GM12892 (cell line): ENCODE data around the gene UBTD2.

Experiments used
- DNase-seq: peaks from one replicate; pipeline ENCODE4 v3.0.0; 2011; ENCODE audit not compliant: insufficient read length
- FAIRE-seq: peaks from 2 replicates; lab custom pipeline; 2011; peaks lifted over from hg19 to GRCh38; lab: Jason Lieb, UNC
- POLR2A ChIP-seq: IDR thresholded peaks from 2 replicates; pipeline ENCODE4 v1.6.1; 2011; ENCODE audit warnings: low read depth, low read length, control low read depth
- POLR2AphosphoS5 ChIP-seq: IDR thresholded peaks from 2 replicates; pipeline ENCODE4 v1.6.1; 2011; ENCODE audit warnings: low read depth, low read length, control low read depth
- TAF1 ChIP-seq: IDR thresholded peaks from 2 replicates; pipeline ENCODE4 v1.6.1; 2011; ENCODE audit warnings: low read depth, mild to moderate bottlenecking, control low read depth, low read length, borderline replicate concordance

Gene UBTD2

DNA sequence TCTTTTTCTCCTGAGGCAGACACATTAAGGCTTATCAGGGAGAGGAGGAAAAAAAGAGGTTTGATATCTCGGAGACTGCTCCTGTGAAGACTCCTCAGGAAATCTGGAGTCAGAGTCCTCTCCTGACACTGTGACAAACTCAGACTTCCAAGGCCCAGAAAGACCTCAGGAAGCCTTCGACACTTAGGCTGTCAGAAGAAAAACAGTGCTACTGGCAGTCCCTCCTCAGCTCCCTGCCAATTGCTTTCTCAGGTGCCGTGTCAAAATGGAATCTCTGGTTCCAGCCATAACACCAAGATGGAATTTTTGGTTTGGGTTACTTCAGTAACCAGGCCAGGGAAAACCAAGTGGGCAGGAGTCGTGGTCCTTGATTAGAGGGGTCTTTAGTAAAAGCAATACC lies 99.7 kb downstream of the UBTD2 start:
- DNase-seq (no peak), FAIRE-seq (no peak)
- TF ChIP-seq POLR2AphosphoS5 (no peak), TAF1 (no peak)

- no peak for TF ChIP-seq TAF1
- no peak for TF ChIP-seq POLR2AphosphoS5
- TF ChIP-seq POLR2A = no peak
- FAIRE-seq (no peak), DNase-seq (no peak)
Observed at GRCh38 chr5:172182291-172182690, 101.3 kb downstream of the UBTD2 start.

DNA sequence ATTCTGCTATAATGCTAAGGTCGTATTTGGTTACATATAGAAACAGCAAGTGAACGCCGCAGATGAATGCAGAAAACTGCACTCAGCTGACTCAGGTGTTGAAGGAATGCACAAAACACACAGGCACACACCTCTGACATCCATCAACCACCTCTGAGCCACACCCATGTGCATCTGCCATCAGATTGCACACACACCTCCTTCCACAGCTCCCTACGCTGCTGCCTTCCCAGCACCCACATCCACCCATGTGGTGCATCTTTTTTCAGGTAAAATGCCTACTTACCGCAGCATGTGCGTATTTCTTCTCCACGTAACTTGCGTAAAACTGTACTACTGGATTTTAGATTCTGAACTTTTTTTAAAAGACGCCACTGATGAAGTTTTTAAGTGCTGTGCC lies 102.6 kb downstream of the UBTD2 start:
- TF ChIP-seq POLR2AphosphoS5 = peak; percentile 40; the same call in 1 of the 2 replicates
- TF ChIP-seq TAF1 = no peak
- TF ChIP-seq POLR2A = no peak
- FAIRE-seq (no peak), DNase-seq (no peak)

DNA sequence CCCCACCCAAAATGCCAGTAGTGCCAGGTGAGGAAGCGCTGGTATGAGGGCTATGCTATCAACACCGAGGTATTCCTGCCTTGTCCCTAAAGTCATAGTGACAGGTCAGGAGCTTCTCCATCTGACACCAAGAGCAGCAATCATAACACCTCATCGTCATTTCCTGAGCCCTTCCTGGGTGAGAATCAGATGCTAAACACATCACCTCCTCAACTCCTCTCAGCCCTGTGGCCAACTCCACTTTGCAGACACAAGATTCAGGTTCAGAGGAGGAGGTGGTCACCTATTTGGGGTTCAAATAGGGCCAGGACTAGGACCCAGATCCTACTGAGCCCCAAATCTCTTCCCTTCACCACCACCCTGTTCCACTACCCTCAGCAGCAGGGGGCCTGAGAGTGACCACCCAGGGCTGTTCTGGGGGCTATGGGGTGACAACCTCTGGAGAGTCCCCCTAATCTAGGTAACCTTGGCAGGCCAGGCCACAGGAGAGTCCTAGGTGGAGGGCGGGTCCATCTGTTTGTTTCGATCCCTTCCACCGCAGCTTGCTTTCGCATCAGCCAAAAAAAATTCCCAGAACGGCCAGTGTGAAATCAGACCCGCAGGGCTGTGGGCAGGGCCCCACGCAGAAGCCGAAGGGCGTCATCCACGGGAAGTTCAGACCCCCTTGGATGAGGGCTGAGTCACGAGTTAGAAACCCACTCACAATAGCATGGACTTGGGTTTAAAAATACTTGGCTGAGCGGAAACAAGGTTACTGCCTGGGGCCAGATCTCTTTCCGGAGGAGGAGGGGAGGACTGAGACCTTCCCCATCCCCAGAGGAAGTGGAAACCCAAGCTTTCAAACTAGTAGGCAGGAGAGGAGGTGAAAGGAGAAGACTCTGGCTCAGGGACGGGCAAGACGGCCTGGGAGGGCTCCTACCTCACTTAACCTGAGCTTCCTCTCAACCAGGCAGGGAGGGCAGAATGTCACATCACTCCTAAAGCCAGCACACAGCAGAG lies 104.3 kb downstream of the UBTD2 start:
- FAIRE-seq (peak; percentile 94), DNase-seq (peak; percentile 61)
- TF ChIP-seq TAF1 (no peak), POLR2A (peak; percentile 85), POLR2AphosphoS5 (peak; percentile 66; the same call in 1 of the 2 replicates)

- TF ChIP-seq POLR2A = no peak
- TF ChIP-seq POLR2AphosphoS5 = no peak
- no peak for TF ChIP-seq TAF1
- no peak for DNase-seq
- no peak for FAIRE-seq
Observed at GRCh38 chr5:172178301-172178987, 105.1 kb downstream of the UBTD2 start.

DNA sequence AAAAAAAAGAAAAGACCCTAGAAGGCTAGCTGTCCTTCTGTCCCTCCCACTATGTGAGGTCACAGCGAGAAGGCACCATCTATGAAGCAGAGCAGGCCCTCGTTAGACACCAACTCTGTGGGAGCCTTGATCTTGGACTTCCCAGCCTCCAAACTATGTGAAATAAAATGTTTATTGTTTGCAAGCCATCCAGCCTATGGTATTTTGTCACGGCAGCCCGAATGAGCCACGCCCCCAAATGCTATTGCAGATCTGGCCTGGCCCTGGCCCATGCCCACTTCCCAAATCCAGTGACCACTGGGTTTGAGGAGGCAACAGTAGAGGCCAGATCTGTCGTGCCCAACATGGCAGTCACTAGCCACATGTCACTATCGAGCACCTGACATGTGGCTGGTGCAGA lies 106.4 kb downstream of the UBTD2 start:
- no peak for DNase-seq
- FAIRE-seq = no peak
- TF ChIP-seq TAF1 (no peak), POLR2AphosphoS5 (no peak), POLR2A (no peak)

- DNase-seq (peak; percentile 80), FAIRE-seq (peak; percentile 95)
- TF ChIP-seq POLR2AphosphoS5 (peak; percentile 79), TAF1 (no peak), POLR2A (peak; percentile 76)
Observed at GRCh38 chr5:172175263-172175719, 108.3 kb downstream of the UBTD2 start.

DNA sequence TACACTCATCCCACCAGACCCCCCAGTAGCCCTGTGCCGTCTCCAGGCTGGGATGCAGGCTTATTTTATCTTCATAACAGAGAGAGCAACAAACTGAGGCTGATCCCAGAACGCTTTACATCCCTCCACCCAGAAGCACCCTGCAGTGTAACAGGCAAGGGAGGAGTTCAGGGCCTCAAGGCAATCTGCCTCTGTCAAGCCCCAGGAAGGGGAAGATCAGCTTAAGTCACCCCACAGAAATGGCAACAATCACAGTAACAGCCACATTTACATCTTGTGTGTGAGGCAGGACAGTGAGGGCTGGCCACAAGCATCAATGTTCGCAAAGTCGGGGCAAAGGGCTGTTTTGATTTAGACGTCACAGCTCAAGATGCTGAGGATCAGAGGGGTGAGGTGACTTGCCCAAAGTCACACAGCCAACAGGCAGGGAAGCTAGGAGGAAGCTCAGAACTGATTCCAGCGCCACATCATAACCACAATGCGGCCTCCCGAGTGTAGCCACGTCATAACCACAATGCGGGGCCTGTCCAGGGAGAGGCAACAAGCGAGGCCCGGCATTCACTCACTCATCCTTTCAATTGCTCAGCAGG lies 109.9 kb downstream of the UBTD2 start:
- DNase-seq (no peak), FAIRE-seq (no peak)
- TF ChIP-seq TAF1 (no peak), POLR2AphosphoS5 (no peak), POLR2A (no peak)

GRCh38 chr5:172172912-172173563 lies 110.5 kb downstream of the UBTD2 start:
- no peak for DNase-seq
- no peak for FAIRE-seq
- no peak for TF ChIP-seq POLR2AphosphoS5
- TF ChIP-seq TAF1 = no peak
- TF ChIP-seq POLR2A = no peak

DNA sequence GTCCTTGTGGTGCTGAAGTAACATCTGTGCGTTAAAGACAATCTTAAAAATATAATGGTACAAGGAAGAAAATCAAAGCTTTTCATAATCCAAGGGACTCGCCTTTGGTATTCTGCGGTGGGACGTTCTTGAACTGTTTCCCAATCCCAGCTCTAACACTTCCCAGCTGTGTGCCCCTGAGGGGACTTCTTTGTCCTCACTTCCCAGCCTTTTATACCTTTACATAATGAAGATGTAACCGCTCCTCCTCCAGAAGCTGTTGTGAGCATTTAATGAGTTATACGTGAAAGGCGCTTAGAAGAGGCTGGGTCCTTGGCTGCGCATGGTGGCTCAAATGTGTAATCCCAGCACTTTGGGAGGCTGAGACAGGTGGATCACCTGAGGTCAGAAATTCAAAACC lies 112.4 kb downstream of the UBTD2 start:
- no peak for DNase-seq
- no peak for TF ChIP-seq POLR2AphosphoS5
- no peak for TF ChIP-seq POLR2A
- no peak for TF ChIP-seq TAF1
- FAIRE-seq = no peak

GRCh38 chr5:172170251-172170701 lies 113.3 kb downstream of the UBTD2 start:
- FAIRE-seq (no peak), DNase-seq (no peak)
- no peak for TF ChIP-seq POLR2A
- TF ChIP-seq TAF1 = no peak
- no peak for TF ChIP-seq POLR2AphosphoS5

GRCh38 chr5:172169216-172169615 lies 114.3 kb downstream of the UBTD2 start:
- no peak for FAIRE-seq
- no peak for TF ChIP-seq POLR2AphosphoS5
- no peak for TF ChIP-seq POLR2A
- TF ChIP-seq TAF1 = no peak
- no peak for DNase-seq
